Heart left ventricle (tissue), 16 donors: Measurements from ENCODE around the gene FOXN4. TPM values are rescaled to one million over a fixed set of nuclear protein-coding genes. Genes with fewer than 3 reads are reported as not detected.

ENCODE experiments used
- ATAC-seq, 4 donors: fragments of 200-7000 bp; cut with Tn5 transposase; one replicate each; pipeline ENCODE4 v1.9.1; 2020 to 2022; ENCODE audit warnings: moderate library complexity in 4 of 4, mild to moderate bottlenecking in 3 of 4, moderate number of reproducible peaks in 1 of 4
- DNase-seq, 5 donors: peaks; one replicate each; pipeline ENCODE4 v3.0.0-alpha.2; 2020
- H3K27ac ChIP-seq, 12 donors: fragments of 200-600 bp; sonication (generic) in 4 of 12; one replicate each; pipeline versions ENCODE4 v1.5.0 to v1.8.0; 2016 to 2022; ENCODE audit warnings: mild to moderate bottlenecking in 2 of 12
- H3K27me3 ChIP-seq, 9 donors: fragments of 200-600 bp; sonication (generic) in 2 of 9; one replicate each; pipeline versions ENCODE4 v1.5.1 to v1.8.0; 2016 to 2022; ENCODE audit warnings: mild to moderate bottlenecking in 3 of 9
- H3K36me3 ChIP-seq, 9 donors: fragments of 200-600 bp; sonication (generic) in 2 of 9; one replicate each; pipeline versions ENCODE4 v1.5.0 to v1.8.0; 2018 to 2022; ENCODE audit warnings: mild to moderate bottlenecking in 2 of 9
- H3K4me1 ChIP-seq, 12 donors: fragments of 200-600 bp; sonication (generic) in 4 of 12; one replicate each; pipeline versions ENCODE4 v1.5.0 to v1.8.0; 2016 to 2022; ENCODE audit warnings: mild to moderate bottlenecking in 3 of 12
- H3K4me3 ChIP-seq, 12 donors: fragments of 200-600 bp; sonication (generic) in 4 of 12; one replicate each; pipeline versions ENCODE4 v1.5.0 to v1.8.0; 2017 to 2022; ENCODE audit warnings: mild to moderate bottlenecking in 9 of 12, moderate library complexity in 4 of 12
- H3K9me3 ChIP-seq, 12 donors: fragments of 200-600 bp; sonication (generic) in 4 of 12; one replicate each; pipeline versions ENCODE4 v1.5.0 to v1.8.0; 2016 to 2022; ENCODE audit warnings: mild to moderate bottlenecking in 1 of 12
- POLR2A ChIP-seq, 2 donors: fragments of 450-650 bp; IDR thresholded peaks; one replicate each; pipeline ENCODE4 v1.6.1; 2017; ENCODE audit warnings: antibody characterized with exemption in 2 of 2, mild to moderate bottlenecking in 2 of 2, moderate library complexity in 2 of 2
- WGBS, 4 donors: extraction: QIAGEN DNeasy Blood & Tissue Kit in 2 of 4; methylation state at CpG; one replicate each; pipeline versions ENCODE4 v1.1.5 to v1.1.7; 2013 to 2018; 5-methylcytosine and 5-hydroxymethylcytosine counted together
- intact Hi-C, 10 donors: fragments of 100-400 bp; cut with DNase I; formaldehyde crosslinking; loops; one replicate each; pipeline versions ENCODE4 v1.11.1 to v1.14.2; 2022
- polyA plus RNA-seq, 2 donors: library from polyadenylated mRNA; stranded (reverse); fragments of 200-250 nt; gene quantifications; one replicate each; pipeline ENCODE4 v1.2.3, GENCODE V29; 2013
- total RNA-seq, 9 donors: library from RNA; depleted of rRNA in 2 of 9; stranded (reverse); fragments of >200 nt in 2 of 9; fragmentation: NEBNext Ultra II Directional in 3 of 9; extraction: Animal tissue kit (Norgen Biotek cat#: 25700) in 3 of 9; gene quantifications; one replicate each; pipeline versions ENCODE4 v1.1.0 to v1.2.4, GENCODE V29; 2016 to 2023
- TF ChIP-seq, protein P1 (sequence below), 12 donors: fragments of 200-600 bp; sonication (generic) in 4 of 12; IDR thresholded peaks; one replicate each; pipeline versions ENCODE4 v1.5.0 to v1.8.0; 2018 to 2022; ENCODE audit warnings: antibody characterized with exemption in 12 of 12, mild to moderate bottlenecking in 5 of 12
- donor health status: ischemic (EF 13 %, LVEDD 7.1; RV severe dilation, severe dysfunction).
- donor health status: healthy with polysubstance abuse.
- donor health status: DM: no; HTN: yes; CAD: no.
- donor health status: DM: no; HTN: no; CAD: no.
- donor health status: ischemic (EF 25% LVEDD 6.9; RV normal size, moderate dysfunction).
- donor health status: ischemic (EF 25% LVEDD 5.7; RV mildly dilated, moderate dysfunction).
- donor health status: healthy.
- donor health status: DM: yes; HTN: yes; CAD: no.
- donor health status: ischemic (EF 35%, LVEDD 5.7; RV mildly dilated, moderate dysfunction).
- donor health status: nonischemic (EF 11% LVEDD 7.7; RV severe dilation, severe dysfunction).
- donor health status: DM: yes; HTN: yes; CAD: no.
- donor health status: PGD.
- donor health status: ischemic (EF 29% LVEDD 5.4; RV normal size, mild dysfunction).
- donor health status: nonischemic (EF 23%, LVEDD 6.1; RV moderate dilation, normal function).

Gene FOXN4
- total and polyA plus RNA-seq, 11 donors = not detected

DNA sequence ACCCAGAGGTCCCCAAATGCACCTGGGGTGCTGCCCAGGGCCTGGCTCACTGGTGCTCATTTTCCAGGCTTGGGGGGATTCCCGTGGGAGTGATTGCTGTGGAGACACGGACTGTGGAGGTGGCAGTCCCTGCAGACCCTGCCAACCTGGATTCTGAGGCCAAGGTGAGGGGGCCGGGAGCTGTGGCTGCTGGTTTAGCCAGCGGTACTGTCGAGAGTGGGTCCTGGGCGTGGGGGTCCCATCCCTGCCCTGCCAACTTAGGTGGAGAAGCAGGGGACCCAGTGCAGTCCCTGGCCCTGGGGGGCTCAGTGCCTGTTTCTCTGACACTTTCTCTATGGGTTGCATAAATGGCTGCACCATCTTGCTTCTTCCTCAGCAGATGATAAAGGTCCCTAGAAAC lies 50.9 kb downstream of the FOXN4 start:
- Histone ChIP-seq H3K4me3 (no peak overlapping the region), H3K36me3 (peaks cover 3 to 100% (median 97%) of the 10 kb centered on the region in 9 donors), H3K27ac (no peak overlapping the region), H3K4me1 (no peaks in the 10 kb centered on the region), H3K9me3 (peaks cover 0 to 16% (median 6%) of the 10 kb centered on the region in 12 donors), H3K27me3 (no peaks in the 10 kb centered on the region)
- intact Hi-C loops = no loop called here
- ATAC-seq = peak in 2 of 4 donors; percentile 9
- 75 to 92% (median 87%) methylated on average over 2 to 6 of the region's 6 CpGs for WGBS, 4 donors
- no peak for DNase-seq
- TF ChIP-seq, protein P1, sequence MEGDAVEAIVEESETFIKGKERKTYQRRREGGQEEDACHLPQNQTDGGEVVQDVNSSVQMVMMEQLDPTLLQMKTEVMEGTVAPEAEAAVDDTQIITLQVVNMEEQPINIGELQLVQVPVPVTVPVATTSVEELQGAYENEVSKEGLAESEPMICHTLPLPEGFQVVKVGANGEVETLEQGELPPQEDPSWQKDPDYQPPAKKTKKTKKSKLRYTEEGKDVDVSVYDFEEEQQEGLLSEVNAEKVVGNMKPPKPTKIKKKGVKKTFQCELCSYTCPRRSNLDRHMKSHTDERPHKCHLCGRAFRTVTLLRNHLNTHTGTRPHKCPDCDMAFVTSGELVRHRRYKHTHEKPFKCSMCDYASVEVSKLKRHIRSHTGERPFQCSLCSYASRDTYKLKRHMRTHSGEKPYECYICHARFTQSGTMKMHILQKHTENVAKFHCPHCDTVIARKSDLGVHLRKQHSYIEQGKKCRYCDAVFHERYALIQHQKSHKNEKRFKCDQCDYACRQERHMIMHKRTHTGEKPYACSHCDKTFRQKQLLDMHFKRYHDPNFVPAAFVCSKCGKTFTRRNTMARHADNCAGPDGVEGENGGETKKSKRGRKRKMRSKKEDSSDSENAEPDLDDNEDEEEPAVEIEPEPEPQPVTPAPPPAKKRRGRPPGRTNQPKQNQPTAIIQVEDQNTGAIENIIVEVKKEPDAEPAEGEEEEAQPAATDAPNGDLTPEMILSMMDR (IDR thresholded peaks at IDR 0.05) = no peak

DNA sequence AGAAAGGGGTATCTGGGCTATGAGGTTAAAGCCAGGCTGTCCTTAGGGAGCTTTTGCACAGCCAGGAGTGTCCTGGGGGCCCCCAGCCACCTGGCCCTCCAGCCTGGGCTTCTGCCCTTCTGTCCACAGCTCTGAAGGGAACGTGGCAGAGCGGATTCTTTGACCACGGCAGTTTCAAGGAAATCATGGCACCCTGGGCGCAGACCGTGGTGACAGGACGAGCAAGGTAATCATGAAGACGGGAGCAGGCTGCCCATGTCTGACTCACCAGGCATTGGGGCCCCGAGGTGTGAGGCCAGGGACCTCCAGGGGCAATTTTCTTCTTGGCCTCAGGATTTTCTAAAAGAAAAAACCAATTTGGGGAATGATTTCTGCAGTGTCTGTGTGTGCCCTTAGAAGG lies 53.1 kb downstream of the FOXN4 start:
- Histone ChIP-seq H3K9me3 (peaks cover 0 to 17% (median 4%) of the 10 kb centered on the region in 12 donors), H3K36me3 (peaks cover 3 to 100% (median 98%) of the 10 kb centered on the region in 9 donors), H3K4me1 (no peaks in the 10 kb centered on the region), H3K27me3 (no peaks in the 10 kb centered on the region), H3K27ac (no peak overlapping the region), H3K4me3 (no peak overlapping the region)
- no peak for ATAC-seq
- TF ChIP-seq POLR2A (IDR thresholded peaks at IDR 0.05) = no peak
- TF ChIP-seq, protein P1 (IDR thresholded peaks at IDR 0.05) = no peak
- 82 to 95% (median 86%) methylated on average over 8 of the region's 8 CpGs for WGBS, 4 donors
- intact Hi-C loops = no loop called here
- DNase-seq = no peak

DNA sequence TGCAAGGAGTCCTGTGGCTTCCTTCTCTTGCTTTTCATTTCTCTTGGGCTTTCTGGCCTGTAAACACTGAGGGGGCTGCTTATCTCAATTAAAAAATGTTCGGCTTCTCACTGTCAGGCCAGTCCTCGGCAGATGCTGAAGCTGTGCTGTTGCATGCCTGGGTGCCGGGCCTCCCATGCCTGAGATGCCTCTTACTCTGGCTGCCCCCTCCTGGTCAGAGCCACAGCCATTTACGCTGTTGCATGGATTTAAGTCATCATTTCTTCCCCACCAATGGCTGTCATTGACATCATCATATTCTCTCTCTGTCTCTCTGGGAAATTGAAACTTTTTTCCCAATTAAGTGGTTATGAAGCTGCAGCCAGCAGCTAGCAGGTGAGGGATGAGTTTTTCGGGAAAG lies 53.7 kb downstream of the FOXN4 start:
- Histone ChIP-seq H3K27me3 (no peaks in the 10 kb centered on the region), H3K9me3 (peaks cover 0 to 17% (median 4%) of the 10 kb centered on the region in 12 donors), H3K27ac (no peak overlapping the region), H3K4me3 (no peak overlapping the region), H3K36me3 (peaks cover 3 to 100% (median 98%) of the 10 kb centered on the region in 9 donors), H3K4me1 (no peaks in the 10 kb centered on the region)
- DNase-seq = no peak
- no peak for TF ChIP-seq POLR2A (IDR thresholded peaks at IDR 0.05)
- TF ChIP-seq, protein P1 (IDR thresholded peaks at IDR 0.05) = no peak
- WGBS, 4 donors = 65 to 81% (median 72%) methylated on average over 5 of the region's 5 CpGs
- ATAC-seq = no peak
- intact Hi-C loops = no loop called here

DNA sequence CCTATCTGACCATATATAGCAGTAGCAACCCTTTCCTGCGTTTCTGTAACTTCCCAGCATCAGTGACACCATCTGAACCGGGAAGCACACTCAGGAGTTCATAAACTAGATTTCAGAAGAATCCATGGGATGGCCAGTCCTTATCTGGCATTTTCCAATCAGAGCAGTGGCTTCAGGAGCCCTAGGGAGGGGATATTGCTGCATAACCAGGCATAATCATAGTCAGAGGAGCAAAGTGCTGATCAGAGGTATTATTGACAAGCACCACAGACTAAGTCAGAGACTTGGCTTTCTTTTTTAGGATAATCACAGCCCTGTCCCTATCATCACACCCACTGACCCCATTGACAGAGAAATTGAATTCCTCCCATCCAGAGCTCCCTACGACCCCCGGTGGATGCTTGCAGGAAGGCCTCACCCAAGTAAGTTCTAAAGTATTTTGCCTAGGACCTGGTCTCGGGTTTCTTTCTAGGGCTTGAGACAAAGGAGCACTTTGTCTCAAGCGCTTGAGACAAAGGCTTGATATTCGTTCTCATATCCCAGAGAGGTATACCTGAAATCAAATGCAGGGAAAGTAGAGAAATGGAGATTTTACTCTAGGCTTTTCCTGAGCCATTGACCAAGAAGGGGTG lies 55.1 kb downstream of the FOXN4 start:
- Histone ChIP-seq H3K27me3 (no peaks in the 10 kb centered on the region), H3K4me1 (no peaks in the 10 kb centered on the region), H3K4me3 (no peak overlapping the region), H3K9me3 (peaks cover 0 to 17% (median 4%) of the 10 kb centered on the region in 12 donors), H3K27ac (no peak overlapping the region), H3K36me3 (peaks cover 3 to 100% (median 98%) of the 10 kb centered on the region in 9 donors)
- intact Hi-C loops = no loop called here
- 96 to 99% (median 97%) methylated on average over 7 of the region's 7 CpGs for WGBS, 4 donors
- DNase-seq (no peak), ATAC-seq (no peak)
- TF ChIP-seq POLR2A (IDR thresholded peaks at IDR 0.05) = no peak
- TF ChIP-seq, protein P1 (IDR thresholded peaks at IDR 0.05) = no peak
